GM21360 (cell line): Measurements from ENCODE around the gene AGBL4.
"Not testable (repeated sequence)": the region's sequence is repeated elsewhere in the genome, so short reads cannot be mapped to it uniquely, and the experiment has no call there.

ENCODE experiments used
- ATAC-seq: cut with Tn5 transposase; IDR thresholded peaks from one replicate; pipeline ENCODE4 v1.9.1; 2021; ENCODE audit warnings: mild to moderate bottlenecking, moderate library complexity; ENCODE audit not compliant: unreplicated experiment

AGBL4 gene

GRCh38 chr1:48523558-48523957 is 1500.2 kb downstream of the AGBL4 start:
- ATAC-seq: no peak

DNA sequence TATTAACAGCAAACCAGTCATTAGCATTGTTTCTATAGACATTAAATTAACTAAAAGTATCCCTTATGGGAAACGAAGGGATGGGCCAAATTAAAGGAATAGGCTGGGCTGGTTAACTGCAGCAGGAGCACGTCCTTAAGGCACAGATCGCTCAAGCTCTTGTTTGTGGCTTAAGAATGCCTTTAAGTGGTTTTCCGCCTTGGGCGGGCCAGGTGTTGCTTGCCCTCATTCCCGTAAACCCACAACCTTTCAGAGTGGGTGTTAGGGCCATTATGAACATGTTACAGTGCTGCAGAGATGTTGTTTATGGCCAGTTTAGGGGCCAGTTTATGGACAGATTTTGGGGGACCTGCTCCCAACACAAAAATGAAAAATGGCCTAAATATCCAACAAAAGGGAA is 1503.9 kb downstream of the AGBL4 start:
- ATAC-seq: not testable (repeated sequence)

GRCh38 chr1:48506870-48507269 is 1516.9 kb downstream of the AGBL4 start:
- ATAC-seq: no peak

- ATAC-seq: no peak
These were observed 1523.0 kb downstream of the AGBL4 start for GRCh38 chr1:48500541-48501450.

DNA sequence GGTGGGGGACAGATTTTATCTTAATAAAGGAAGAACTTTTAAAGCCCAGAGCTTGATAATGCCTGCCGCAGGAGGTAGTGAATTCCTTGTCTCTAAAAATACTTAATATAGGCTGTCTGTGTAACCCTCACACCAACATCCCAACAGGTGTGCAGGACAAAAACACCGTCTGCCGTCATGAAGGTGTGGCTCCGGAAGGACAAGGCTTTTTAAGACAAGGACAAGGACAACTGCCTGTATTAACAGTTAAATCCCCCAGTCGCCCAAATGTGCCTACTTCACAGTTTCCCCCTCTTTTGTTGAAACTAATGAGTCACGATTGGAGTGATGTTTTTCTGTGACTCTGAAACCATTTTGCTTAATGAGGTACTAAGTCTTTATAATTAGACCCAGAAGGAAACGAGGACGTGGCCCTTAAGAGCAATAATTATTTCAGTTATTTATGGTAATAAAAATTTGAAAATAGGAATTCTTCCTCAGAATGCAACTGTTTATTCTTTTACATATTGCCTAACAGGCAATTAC is 1524.5 kb downstream of the AGBL4 start:
- no peak for ATAC-seq

DNA sequence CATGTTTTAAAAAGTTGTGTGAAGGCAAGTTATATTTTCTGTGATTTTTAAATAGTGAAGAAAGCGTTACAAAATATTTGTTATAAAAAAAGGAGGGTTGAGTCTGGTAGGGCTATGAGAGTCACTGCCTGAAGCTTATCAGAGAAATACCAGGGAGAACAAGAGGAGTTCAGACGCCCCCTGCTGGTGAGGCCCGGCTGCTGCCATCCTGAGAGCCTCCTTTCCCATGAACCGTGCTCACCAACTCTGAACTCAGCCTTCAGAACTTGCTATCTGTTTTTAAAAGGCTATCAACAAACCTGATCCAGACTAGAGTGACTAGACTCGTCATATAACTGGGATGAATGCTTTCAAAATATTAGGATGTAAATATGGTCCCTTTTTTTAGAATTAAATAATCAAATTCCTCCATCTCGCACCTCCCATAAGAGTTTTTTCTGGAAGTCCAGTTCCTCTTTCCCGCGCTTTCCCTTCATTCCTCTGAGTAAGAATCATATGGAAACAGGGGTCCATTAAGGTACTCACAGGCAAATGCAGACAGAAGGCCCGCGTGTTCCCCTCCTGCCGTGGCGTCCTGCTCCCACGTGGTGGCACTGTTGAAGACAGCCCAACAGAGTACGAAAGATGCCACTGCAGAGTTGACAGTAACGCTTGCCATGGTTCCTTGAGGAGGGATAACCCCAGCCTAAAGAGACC is 1525.5 kb downstream of the AGBL4 start:
- ATAC-seq: peak; percentile 93

- ATAC-seq: no peak
These were observed 1527.8 kb downstream of the AGBL4 start for GRCh38 chr1:48495911-48496310.

- ATAC-seq: no peak
These were observed 1528.6 kb downstream of the AGBL4 start for GRCh38 chr1:48495166-48495565.

DNA sequence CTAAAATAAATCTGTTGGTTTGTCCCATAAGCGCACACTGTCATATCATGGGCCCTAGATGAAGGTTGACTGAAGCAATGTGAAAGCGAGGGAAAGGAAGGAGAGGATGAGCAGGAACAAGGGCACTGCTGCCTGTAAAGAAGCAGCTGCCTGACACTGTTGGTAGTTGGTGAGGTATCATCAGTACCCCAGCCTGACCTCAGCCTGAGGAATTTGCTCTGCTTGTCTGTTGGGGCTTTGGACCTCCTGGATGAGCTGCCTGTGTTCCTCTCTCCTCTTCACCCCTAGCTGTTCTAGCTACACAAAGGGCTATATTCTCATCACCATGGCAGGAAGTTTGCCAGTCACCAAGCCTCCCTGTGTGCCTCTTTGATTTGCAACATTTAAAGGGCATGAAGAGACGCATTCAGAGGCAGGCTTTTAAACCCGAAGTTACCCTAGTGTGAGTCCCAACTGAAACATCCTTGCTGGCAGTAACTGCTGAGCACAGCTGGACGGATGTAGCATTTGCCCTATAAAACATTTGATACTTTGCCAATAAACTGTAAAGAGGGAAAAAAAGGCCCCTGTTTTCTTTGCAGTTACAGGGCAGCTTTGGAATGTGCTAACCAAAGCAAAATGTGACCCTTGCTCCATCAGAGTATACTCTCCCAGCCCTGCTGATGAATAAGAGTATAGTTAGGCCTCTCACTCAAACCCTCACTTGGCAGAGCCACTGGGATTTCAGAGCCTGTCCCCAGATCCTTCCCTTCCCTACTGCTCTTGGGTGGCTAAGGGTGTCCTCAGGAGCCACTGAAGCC is 1529.6 kb downstream of the AGBL4 start:
- ATAC-seq: no peak

GRCh38 chr1:48493041-48493440 is 1530.7 kb downstream of the AGBL4 start:
- no peak for ATAC-seq

GRCh38 chr1:48492392-48492791 is 1531.4 kb downstream of the AGBL4 start:
- ATAC-seq: no peak

- no peak for ATAC-seq
These were observed 1535.0 kb downstream of the AGBL4 start for GRCh38 chr1:48488721-48489120.
